Iris pigment epithelial cell (primary cell): ENCODE data around the gene ARPP21.
A peak's percentile ranks its signal among the peaks of the same experiment; 100 is the strongest.

Experiments
- DNase-seq: peaks from one replicate; pipeline ENCODE4 v3.0.0-alpha.2; 2011; ENCODE audit warnings: low read depth

Gene ARPP21

DNA sequence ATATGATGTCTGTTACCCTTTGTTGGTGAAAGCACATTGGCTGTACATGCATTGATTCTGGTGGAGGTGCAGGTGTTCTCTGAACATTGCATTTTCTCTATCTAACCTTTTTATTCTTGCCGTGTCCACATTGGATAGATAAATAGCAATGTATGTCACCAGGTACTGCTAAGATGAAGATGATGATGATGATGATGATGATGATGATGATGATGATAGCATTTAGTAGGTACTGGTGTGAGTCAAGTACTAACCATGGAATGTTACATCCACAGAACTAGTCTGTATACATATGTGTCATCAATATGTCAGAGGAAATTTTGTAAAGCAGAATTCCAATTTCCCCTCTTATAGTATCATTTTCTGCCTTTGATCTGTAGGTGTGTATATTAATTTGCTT is 36.3 kb downstream of the ARPP21 start:
- DNase-seq, result no peak

- peak; percentile 38 for DNase-seq
Observed at GRCh38 chr3:35677797-35678196, 38.5 kb downstream of the ARPP21 start.

DNA sequence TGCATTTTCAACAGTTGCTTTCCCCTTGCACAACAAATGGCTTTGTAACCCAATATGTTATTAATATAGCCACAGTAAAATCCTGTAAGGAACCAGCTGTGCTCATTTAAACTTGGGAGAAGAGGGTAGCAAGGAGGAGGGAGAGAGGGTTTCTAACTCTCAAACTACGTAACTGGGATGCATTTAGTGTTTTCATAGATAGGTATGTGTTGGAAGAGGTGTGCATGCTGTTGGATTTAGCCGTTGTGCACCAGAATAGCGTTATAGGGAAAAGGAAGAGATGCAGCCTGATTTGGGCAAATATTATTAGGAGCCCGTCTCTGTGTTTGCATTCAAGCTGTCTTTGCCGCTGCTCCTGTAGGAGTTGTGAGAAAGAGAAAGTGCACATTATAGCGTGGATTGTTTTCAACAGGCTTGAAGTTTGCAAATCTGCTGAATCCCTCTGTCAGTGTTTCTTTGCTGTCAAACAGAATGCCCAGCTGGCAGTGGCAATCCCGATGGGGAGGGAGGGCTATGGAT is 39.4 kb downstream of the ARPP21 start:
- no peak for DNase-seq

- no peak for DNase-seq
Observed at GRCh38 chr3:35679409-35680080, 40.2 kb downstream of the ARPP21 start.

GRCh38 chr3:35680866-35681650 is 41.7 kb downstream of the ARPP21 start:
- DNase-seq, result no peak

DNA sequence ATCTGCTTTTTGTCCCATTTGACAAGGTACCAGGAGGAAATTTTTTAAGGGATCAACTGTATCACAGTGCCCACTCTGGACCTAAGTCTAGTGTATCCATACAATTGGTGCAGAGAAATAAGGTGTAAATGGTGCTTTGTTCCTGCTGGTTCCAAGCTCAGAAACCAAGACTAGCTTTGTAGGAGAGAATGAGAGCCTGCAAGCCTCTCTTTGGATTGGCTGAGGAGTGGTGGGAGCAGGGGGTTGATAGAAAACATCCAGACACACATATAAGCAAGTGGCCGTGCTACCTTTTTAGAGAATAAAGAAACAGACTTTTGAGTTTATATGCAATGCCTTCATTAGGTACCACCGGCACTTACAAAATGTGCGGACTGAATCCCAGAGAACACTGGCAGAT is 45.8 kb downstream of the ARPP21 start:
- DNase-seq, result no peak

- no peak for DNase-seq
Observed at GRCh38 chr3:35688826-35689225, 49.5 kb downstream of the ARPP21 start.

GRCh38 chr3:35690271-35690670 is 50.9 kb downstream of the ARPP21 start:
- DNase-seq, result no peak

GRCh38 chr3:35705904-35706303 is 66.6 kb downstream of the ARPP21 start:
- no peak for DNase-seq

GRCh38 chr3:35707904-35708303 is 68.6 kb downstream of the ARPP21 start:
- DNase-seq, result peak; percentile 15

DNA sequence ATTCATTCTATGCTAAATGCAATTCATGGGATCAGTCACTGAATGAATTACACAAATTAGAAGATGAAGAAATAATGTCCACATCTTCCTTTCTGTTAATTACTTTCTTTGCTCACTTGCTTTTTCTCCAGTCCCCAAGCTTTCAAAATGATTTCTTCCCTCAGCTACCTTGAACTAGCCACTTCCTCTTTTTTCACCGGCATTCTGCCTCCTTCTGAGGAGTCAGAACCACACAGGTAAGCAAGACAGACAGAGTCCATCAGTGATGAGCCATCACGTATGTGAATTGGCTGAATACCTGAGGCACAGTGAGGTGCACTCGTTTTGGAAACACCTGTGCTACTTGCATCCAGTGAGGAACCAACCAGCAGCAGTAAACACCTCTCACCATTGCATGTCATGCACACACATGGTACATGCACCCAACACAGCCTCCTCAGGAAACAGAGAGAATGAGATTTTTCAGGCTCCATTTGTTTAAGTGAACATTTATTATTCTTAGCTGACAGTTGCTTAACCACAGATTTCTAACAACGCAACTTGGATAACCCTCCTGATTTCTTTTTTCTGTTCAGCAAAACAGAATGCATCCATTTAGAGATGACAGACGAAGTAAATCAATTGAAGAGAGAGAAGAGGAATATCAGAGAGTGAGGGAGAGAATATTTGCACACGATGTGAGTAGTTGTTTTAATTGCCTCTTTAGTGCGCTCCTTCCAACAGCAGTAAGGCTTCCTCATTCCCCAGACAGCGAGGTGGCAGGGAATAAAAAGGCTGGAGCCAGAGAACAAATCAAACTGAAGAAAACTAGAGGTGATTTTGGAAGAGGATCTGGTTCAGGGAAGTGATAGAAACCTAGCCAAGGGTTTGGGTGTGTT is 69.3 kb downstream of the ARPP21 start:
- DNase-seq, result no peak

GRCh38 chr3:35709691-35710090 is 70.4 kb downstream of the ARPP21 start:
- DNase-seq, result no peak

DNA sequence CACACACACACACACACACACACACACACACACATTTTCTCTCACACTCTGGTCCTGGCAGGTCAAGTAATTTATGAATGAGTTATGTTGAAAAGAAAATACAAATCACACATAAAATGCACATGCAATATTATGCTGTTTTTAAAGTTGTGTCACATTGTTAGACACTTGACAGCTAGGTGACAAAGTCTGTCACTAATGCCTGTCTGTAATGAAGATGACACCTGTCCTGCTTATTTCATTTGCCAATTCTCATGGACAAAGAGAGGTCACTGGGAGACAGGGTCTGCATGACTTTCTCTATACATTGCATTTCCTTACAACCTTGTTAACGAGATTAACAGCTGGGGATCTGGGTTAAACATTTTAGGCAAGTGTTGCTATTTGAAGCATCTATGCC is 71.2 kb downstream of the ARPP21 start:
- no peak for DNase-seq

DNA sequence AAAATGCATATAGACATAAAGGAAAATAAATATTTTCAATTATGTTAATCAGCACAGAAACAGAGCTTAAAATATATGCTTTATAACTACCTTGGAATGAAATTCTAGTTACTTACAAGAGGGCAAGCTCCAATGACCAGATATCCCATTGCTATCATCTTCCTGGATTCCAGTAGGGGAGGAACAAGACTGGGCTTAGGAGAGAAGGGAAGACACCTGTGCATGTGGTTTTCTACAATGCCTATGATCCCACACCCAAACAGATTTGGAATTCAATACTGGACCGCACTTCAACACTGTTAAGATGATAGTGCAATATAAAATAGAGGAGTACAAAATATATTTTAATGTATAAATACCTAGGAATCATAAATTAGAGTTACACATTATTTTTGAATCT is 79.6 kb downstream of the ARPP21 start:
- DNase-seq, result no peak

DNA sequence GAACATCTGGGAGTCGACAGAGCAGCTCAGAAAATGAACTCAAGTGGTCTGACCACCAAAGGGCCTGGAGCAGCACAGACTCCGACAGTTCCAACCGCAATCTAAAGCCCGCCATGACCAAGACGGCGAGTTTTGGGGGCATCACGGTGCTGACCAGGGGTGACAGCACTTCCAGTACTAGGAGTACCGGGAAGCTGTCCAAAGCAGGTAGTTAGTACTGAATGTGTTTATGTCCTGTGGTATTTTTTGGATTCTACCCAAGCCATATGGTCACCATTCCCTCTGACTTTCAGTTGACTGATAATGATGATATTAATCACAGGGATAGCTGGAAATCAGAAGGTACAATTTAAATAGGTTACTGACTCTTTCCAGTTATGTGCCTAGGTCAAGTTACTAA is 82.3 kb downstream of the ARPP21 start:
- no peak for DNase-seq

DNA sequence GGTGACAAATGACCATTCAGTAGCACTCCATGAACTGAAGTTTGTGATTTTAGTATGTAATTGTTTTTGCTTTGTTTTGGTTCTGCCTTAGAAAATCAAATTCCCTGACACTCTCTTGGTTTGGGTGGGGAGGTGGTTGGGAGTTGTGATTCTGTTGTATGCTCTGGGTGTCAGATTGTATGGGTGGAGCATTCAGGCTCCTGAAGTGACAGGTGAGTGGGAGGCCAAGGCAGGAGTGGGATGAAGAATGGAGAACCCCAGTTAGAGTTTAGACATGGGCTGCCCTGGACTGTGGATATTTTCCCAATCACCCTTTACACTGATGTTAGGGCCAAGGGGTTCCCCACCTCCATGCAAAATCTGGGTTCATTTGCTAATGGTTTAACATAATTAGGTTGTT is 83.6 kb downstream of the ARPP21 start:
- DNase-seq, result no peak

- no peak for DNase-seq
Observed at GRCh38 chr3:35723480-35724097, 84.3 kb downstream of the ARPP21 start.

DNA sequence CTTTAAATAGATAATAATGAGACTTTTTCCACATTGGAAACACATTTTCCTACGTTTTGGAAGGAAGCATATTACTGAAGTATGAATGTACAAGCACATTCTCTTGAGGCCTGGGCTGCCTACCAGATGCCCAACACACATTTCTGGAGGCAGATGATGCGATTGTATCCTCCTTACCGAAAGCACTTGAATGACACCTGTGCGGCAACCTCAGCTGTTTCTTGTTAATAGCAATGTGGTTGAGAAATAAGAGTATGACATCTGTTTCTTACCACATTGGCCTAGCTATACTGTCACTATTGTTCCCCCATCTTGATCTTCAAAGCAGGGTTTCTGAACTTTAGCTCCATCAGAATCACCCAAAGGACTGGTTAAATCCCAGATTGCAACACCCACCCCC is 84.8 kb downstream of the ARPP21 start:
- DNase-seq, result no peak

- no peak for DNase-seq
Observed at GRCh38 chr3:35727179-35727578, 87.9 kb downstream of the ARPP21 start.

- DNase-seq, result no peak
Observed at GRCh38 chr3:35733341-35733740, 94.0 kb downstream of the ARPP21 start.

GRCh38 chr3:35733864-35734263 is 94.5 kb downstream of the ARPP21 start:
- no peak for DNase-seq

DNA sequence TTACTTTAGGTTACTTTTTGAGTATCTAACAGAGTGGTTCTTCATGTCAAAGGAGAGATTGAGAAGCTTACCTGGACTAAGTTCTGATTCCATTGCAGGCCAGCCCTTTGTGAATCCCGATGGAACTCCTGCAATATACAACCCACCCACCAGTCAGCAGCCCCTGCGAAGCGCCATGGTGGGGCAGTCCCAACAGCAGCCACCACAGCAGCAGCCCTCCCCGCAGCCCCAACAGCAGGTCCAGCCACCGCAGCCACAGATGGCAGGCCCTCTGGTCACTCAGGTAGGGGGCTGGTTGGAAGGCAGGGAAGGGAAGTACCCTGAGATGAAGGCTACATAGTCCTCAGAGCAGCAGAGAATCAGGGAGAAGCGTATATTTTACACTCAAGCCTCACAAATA is 97.8 kb downstream of the ARPP21 start:
- DNase-seq, result no peak
